Measurements from ENCODE around the gene RAVER1. TPM values are rescaled to one million over a fixed set of nuclear protein-coding genes. Genes with fewer than 3 reads are reported as not detected.

Gene RAVER1
- total and polyA plus RNA-seq, 2 of the 8 experiments (the other 6 are each of a cell fraction or from before 2014, with no cell fraction given) = 5.7 to 70.5 TPM

- Histone ChIP-seq H3K4ac (replicated peaks; ENCODE audit: insufficient read length, low read depth, low read length) (no peak overlapping the region), H3K18ac (ENCODE audit: extremely low read depth, low read length) (no peak overlapping the region), H3K56ac (replicated peaks; ENCODE audit: insufficient read length, low read depth, low read length) (no peak overlapping the region), H3K79me2 (ENCODE audit: control insufficient read depth in 1 of 2, insufficient read depth in 2 of 2, low read length in 2 of 2) (peaks cover 0 to 6% of the 10 kb centered on the region in 2 experiments; a peak in 1 of 4 replicates), H3K9ac (replicated peaks in 1 of 4; ENCODE audit: extremely low read depth in 1 of 4, low read depth in 3 of 4, low read length in 3 of 4) (no peak overlapping the region), H3K23ac (ENCODE audit: insufficient read length) (no peak overlapping the region), H2AFZ (ENCODE audit: low read length) (no peak overlapping the region), H4K20me1 (replicated peaks in 1 of 2; ENCODE audit: control insufficient read depth in 1 of 2, insufficient read depth in 2 of 2, low read length in 2 of 2) (peaks cover 3 to 26% of the 10 kb centered on the region in 2 experiments), H4K91ac (replicated peaks; ENCODE audit: insufficient read length, low read length) (no peak overlapping the region), H3K23me2 (ENCODE audit: low read depth, low read length) (no peaks in the 10 kb centered on the region; the same call in 1 of the 2 replicates), H3K36me3 (ENCODE audit: control insufficient read depth in 2 of 4, insufficient read depth in 4 of 4, low read length in 3 of 4) (peaks cover 38 to 82% (median 66%) of the 10 kb centered on the region in 4 experiments), H4K5ac (ENCODE audit: insufficient read length, low read depth, low read length) (no peak overlapping the region), H3K79me1 (ENCODE audit: low read depth, low read length) (peaks cover 2% of the 10 kb centered on the region; the same call in 1 of the 2 replicates), H4K8ac (ENCODE audit: extremely low read depth, insufficient read depth, low read length) (no peak overlapping the region), H3K14ac (ENCODE audit: insufficient read length) (no peak overlapping the region), H3K27ac (ENCODE audit: low read depth, low read length) (no peak overlapping the region), H2BK20ac (ENCODE audit: low read length) (no peak overlapping the region), H2BK12ac (ENCODE audit: low read depth, low read length) (no peak overlapping the region), H2BK5ac (ENCODE audit: low read depth, low read length) (no peak overlapping the region), H3K4me2 (ENCODE audit: insufficient read depth in 1 of 2, low read depth in 2 of 2, low read length in 2 of 2) (no peak overlapping the region), H3K27me3 (replicated peaks in 1 of 4; ENCODE audit: control insufficient read depth in 3 of 4, extremely low read depth in 1 of 4, insufficient read depth in 3 of 4, low read length in 3 of 4) (no peaks in the 10 kb centered on the region; a peak in 1 of 7 replicates), H2AK5ac (ENCODE audit: low read depth, low read length) (no peak overlapping the region), H2BK15ac (ENCODE audit: low read length) (no peak overlapping the region), H2BK120ac (replicated peaks; ENCODE audit: low read depth, low read length) (no peak overlapping the region), H3K4me1 (replicated peaks in 1 of 4; ENCODE audit: control insufficient read depth in 3 of 4, insufficient read depth in 4 of 4, low read length in 3 of 4) (no peaks in the 10 kb centered on the region), H3K9me3 (ENCODE audit: insufficient read depth in 2 of 2, low read depth in 1 of 2, low read length in 1 of 2) (no peaks in the 10 kb centered on the region), H3K4me3 (ENCODE audit: extremely low read depth in 1 of 4, insufficient read depth in 2 of 4, low read depth in 3 of 4, low read length in 4 of 4) (no peak overlapping the region)
- FAIRE-seq (no peak), DNase-seq (ENCODE audit: low read depth in 1 of 2, low spot score in 2 of 2) (no peak)
- 92% methylated on average over 8 of the region's 8 CpGs; no CpG with 5 or more reads in 1 of the 2 experiments for WGBS, 2 experiments (ENCODE audit: extremely low coverage in 1 of 2, insufficient coverage in 1 of 2, insufficient read length in 1 of 2, insufficient replicate concordance in 2 of 2, low coverage in 1 of 2, low lambda C conversion rate in 2 of 2, missing lambda C conversion rate in 1 of 2)
- ChIA-PET POLR2A (ENCODE audit: partially characterized antibody) (interaction anchor here (0.6 to 1.9 kb wide), 4 partner anchors 10 to 71 kb away, joined by 3 read pairs; partner anchors contain the start of genes FDX2 and ZGLP1), CTCF (ENCODE audit: partially characterized antibody) (interaction anchor here (0.6 to 2.2 kb wide), 5 partner anchors 49 to 67 kb away, joined by 3 to 7 read pairs (median 3); partner anchors contain the start of gene ICAM1)
- TF ChIP-seq JUN (IDR thresholded peaks at IDR 0.05; ENCODE audit: low read depth, low read length) = no peak
- TF ChIP-seq GABPA (IDR thresholded peaks at IDR 0.05; ENCODE audit: borderline replicate concordance, insufficient read depth, low read length) = no peak
- no peak for TF ChIP-seq E2F6 (IDR thresholded peaks at IDR 0.05)
- no peak for TF ChIP-seq NANOG (IDR thresholded peaks at IDR 0.05; ENCODE audit: insufficient read depth, low read depth, low read length, poor library complexity, severe bottlenecking)
- no peak for TF ChIP-seq EGR1 (IDR thresholded peaks at IDR 0.05; ENCODE audit: borderline replicate concordance, low read depth, low read length)
- no peak for TF ChIP-seq BACH1 (IDR thresholded peaks at IDR 0.05; ENCODE audit: low read length)
- TF ChIP-seq RAD21 (IDR thresholded peaks at IDR 0.05 in 1 of 2, conservative IDR thresholded peaks at IDR 0.05 in 1 of 2; ENCODE audit: low read depth in 2 of 2, low read length in 2 of 2) = no peak
- TF ChIP-seq GTF2F1 (IDR thresholded peaks at IDR 0.05; ENCODE audit: borderline replicate concordance, low read depth, low read length) = no peak
- TF ChIP-seq EZH2 (IDR thresholded peaks at IDR 0.05; ENCODE audit: low read depth, low read length, severe bottlenecking) = no peak
- TF ChIP-seq SP1 (IDR thresholded peaks at IDR 0.05; ENCODE audit: low read depth, low read length) = no peak
- TF ChIP-seq FOSL1 (IDR thresholded peaks at IDR 0.05; ENCODE audit: insufficient read depth, low read depth, low read length) = no peak
- no peak for TF ChIP-seq TEAD4 (IDR thresholded peaks at IDR 0.05; ENCODE audit: low read depth, low read length)
- TF ChIP-seq SP4 (IDR thresholded peaks at IDR 0.05; ENCODE audit: low read length) = no peak
Measured at GRCh38 chr19:10325732-10326131, 7.6 kb downstream of the RAVER1 start.

Data from H1 (cell line).